Panc1 (cell line): ENCODE results near the gene STX1A.

Experiments used
- CTCF ChIP-seq: fragments of 450-650 bp; IDR thresholded peaks from 2 replicates; pipeline ENCODE4 v1.5.1; 2017; ENCODE audit warnings: mild to moderate bottlenecking
- POLR2AphosphoS5 ChIP-seq: IDR thresholded peaks from 2 replicates; pipeline ENCODE4 v1.6.1; 2012; ENCODE audit warnings: mild to moderate bottlenecking, low read depth, low read length, moderate library complexity
- REST ChIP-seq, 2 experiments: IDR thresholded peaks; 2 replicates each; pipeline ENCODE4 v1.6.1; 2011 to 2012; ENCODE audit warnings: low read depth in 2 of 2, control low read depth in 1 of 2, low read length in 1 of 2, mild to moderate bottlenecking in 1 of 2, moderate library complexity in 1 of 2; ENCODE audit not compliant: insufficient read depth in 1 of 2
- SIN3A ChIP-seq: IDR thresholded peaks from 2 replicates; pipeline ENCODE4 v1.6.1; 2012; ENCODE audit warnings: low read depth, mild to moderate bottlenecking, low read length, moderate library complexity, borderline replicate concordance; ENCODE audit not compliant: insufficient read depth

DNA sequence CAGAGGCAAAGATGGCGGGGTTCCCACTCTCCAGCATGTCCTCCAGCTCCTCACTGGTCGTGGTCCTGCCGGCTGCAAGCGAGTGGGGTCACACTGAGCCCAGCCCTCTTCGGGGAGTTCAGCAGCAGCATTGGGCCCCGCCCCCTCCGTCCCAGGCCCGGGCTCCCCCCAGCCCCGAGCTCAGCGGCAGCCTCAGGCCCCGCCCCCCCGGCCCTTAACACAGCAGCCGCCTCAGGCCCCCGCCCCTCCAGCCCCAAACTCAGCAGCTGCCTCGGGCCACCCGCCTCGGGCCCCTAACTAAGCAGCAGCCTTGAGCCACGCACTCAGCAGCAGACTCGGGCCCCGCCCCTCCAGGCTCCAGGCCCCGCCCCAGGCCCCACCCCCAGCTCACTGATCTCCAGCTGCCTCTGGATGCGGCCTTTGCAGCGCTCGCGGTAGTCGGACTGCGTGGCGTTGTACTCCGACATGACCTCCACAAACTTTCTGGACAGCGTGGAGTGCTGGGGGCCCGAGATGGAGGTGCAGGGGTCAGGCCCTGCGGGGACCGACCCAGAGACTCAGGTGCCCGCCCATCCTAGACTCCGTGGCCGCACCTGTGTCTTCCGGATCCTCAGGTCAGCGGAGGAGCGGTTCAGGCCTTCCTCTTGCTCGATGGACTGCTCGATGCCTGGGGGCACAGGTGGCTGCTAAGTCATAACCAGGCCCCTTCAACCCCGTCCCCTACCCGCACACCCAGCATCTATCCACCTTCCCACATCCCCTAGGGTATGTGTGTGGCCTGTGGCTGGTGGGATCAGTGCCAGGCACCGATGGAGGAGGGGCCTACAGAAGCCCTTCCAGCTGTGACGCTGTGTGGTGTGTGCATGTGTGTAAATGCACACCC is 15.5 kb downstream of the STX1A start:
- TF ChIP-seq CTCF (no peak), POLR2AphosphoS5 (no peak; the same call in 1 of the 2 replicates), REST (IDR thresholded peaks at IDR 0.05; ENCODE audit: insufficient read depth in 1 of 2, low read depth in 2 of 2, low read length in 1 of 2) (no peak), SIN3A (no peak)
